Upper lobe of right lung (tissue), 1 donor: ENCODE results near the gene RNF220. TPM values are rescaled to one million over a fixed set of nuclear protein-coding genes. Genes with fewer than 3 reads are reported as not detected.

Source experiments
- ATAC-seq: fragments of 200-7000 bp; cut with Tn5 transposase; one replicate; pipeline ENCODE4 v1.9.1; 2020; ENCODE audit warnings: mild to moderate bottlenecking, moderate library complexity
- DNase-seq: peaks from one replicate; pipeline ENCODE4 v3.0.0-alpha.2; 2020
- H3K27ac ChIP-seq: fragments of 200-600 bp; one replicate; pipeline ENCODE4 v1.8.0; 2022
- H3K27me3 ChIP-seq: fragments of 200-600 bp; one replicate; pipeline ENCODE4 v1.8.0; 2022; ENCODE audit warnings: mild to moderate bottlenecking
- H3K36me3 ChIP-seq: fragments of 200-600 bp; one replicate; pipeline ENCODE4 v1.8.0; 2022
- H3K4me1 ChIP-seq: fragments of 200-600 bp; one replicate; pipeline ENCODE4 v1.8.0; 2022
- H3K4me3 ChIP-seq: fragments of 200-600 bp; one replicate; pipeline ENCODE4 v1.8.0; 2022; ENCODE audit warnings: mild to moderate bottlenecking
- H3K9me3 ChIP-seq: fragments of 200-600 bp; one replicate; pipeline ENCODE4 v1.8.0; 2022
- CTCF ChIP-seq: fragments of 200-600 bp; IDR thresholded peaks from one replicate; pipeline ENCODE4 v1.8.0; 2022; ENCODE audit warnings: antibody characterized with exemption
- intact Hi-C: fragments of 100-400 bp; cut with DNase I; formaldehyde crosslinking; loops from one replicate; pipeline ENCODE4 v1.11.0; 2022
- total RNA-seq: library from RNA; stranded (reverse); fragmentation: NEBNext Ultra II Directional; extraction: Animal tissue kit (Norgen Biotek cat#: 25700); gene quantifications from one replicate; pipeline ENCODE4 v1.2.1, GENCODE V29; 2021
- donor health status: DM: no; HTN: yes; CAD: no; lungs with severe emphysema.

RNF220 gene
- total RNA-seq, 1 donor from 2014 or later, result 72.6 TPM

- H3K9me3 ChIP-seq, result no peaks in the 10 kb centered on the region
- H3K27me3 ChIP-seq, result peaks cover 11% of the 10 kb centered on the region
- intact Hi-C loops, result no loop called here
- TF ChIP-seq CTCF, result no peak
- no peak overlapping the region for H3K27ac ChIP-seq
- DNase-seq, result no peak
- H3K36me3 ChIP-seq, result no peaks in the 10 kb centered on the region
- H3K4me3 ChIP-seq, result no peak overlapping the region
- no peaks in the 10 kb centered on the region for H3K4me1 ChIP-seq
- ATAC-seq, result peak; percentile 86
Observed at GRCh38 chr1:44460107-44460882, 55.2 kb downstream of the RNF220 start.

GRCh38 chr1:44464361-44464760 lies 59.3 kb downstream of the RNF220 start:
- H3K9me3 ChIP-seq, result no peaks in the 10 kb centered on the region
- no peak for DNase-seq
- no peaks in the 10 kb centered on the region for H3K4me1 ChIP-seq
- no peak overlapping the region for H3K4me3 ChIP-seq
- no peak for TF ChIP-seq CTCF
- H3K27ac ChIP-seq, result no peak overlapping the region
- H3K36me3 ChIP-seq, result no peaks in the 10 kb centered on the region
- H3K27me3 ChIP-seq, result no peaks in the 10 kb centered on the region
- no peak for ATAC-seq
- intact Hi-C loops, result no loop called here

GRCh38 chr1:44467566-44467965 lies 62.5 kb downstream of the RNF220 start:
- intact Hi-C loops, result no loop called here
- Histone ChIP-seq H3K9me3 (no peaks in the 10 kb centered on the region), H3K4me1 (peaks cover 2% of the 10 kb centered on the region), H3K4me3 (no peak overlapping the region), H3K27ac (no peak overlapping the region), H3K36me3 (no peaks in the 10 kb centered on the region), H3K27me3 (no peaks in the 10 kb centered on the region)
- ATAC-seq (no peak), DNase-seq (no peak)
- TF ChIP-seq CTCF, result no peak

GRCh38 chr1:44471911-44472453 lies 66.9 kb downstream of the RNF220 start:
- TF ChIP-seq CTCF, result no peak
- Histone ChIP-seq H3K4me3 (no peak overlapping the region), H3K9me3 (no peaks in the 10 kb centered on the region), H3K27me3 (no peaks in the 10 kb centered on the region), H3K4me1 (peaks cover 6% of the 10 kb centered on the region), H3K36me3 (no peaks in the 10 kb centered on the region), H3K27ac (no peak overlapping the region)
- DNase-seq (no peak), ATAC-seq (no peak)
- intact Hi-C loops, result no loop called here

GRCh38 chr1:44472620-44473525 lies 67.8 kb downstream of the RNF220 start:
- DNase-seq (no peak), ATAC-seq (peak; percentile 67)
- TF ChIP-seq CTCF, result no peak
- Histone ChIP-seq H3K27ac (no peak overlapping the region), H3K9me3 (no peaks in the 10 kb centered on the region), H3K36me3 (no peaks in the 10 kb centered on the region), H3K27me3 (no peaks in the 10 kb centered on the region), H3K4me3 (no peak overlapping the region), H3K4me1 (peaks cover 6% of the 10 kb centered on the region)
- intact Hi-C loops, result no loop called here
